Measurements from ENCODE around the gene NR4A1.

Gene NR4A1

DNA sequence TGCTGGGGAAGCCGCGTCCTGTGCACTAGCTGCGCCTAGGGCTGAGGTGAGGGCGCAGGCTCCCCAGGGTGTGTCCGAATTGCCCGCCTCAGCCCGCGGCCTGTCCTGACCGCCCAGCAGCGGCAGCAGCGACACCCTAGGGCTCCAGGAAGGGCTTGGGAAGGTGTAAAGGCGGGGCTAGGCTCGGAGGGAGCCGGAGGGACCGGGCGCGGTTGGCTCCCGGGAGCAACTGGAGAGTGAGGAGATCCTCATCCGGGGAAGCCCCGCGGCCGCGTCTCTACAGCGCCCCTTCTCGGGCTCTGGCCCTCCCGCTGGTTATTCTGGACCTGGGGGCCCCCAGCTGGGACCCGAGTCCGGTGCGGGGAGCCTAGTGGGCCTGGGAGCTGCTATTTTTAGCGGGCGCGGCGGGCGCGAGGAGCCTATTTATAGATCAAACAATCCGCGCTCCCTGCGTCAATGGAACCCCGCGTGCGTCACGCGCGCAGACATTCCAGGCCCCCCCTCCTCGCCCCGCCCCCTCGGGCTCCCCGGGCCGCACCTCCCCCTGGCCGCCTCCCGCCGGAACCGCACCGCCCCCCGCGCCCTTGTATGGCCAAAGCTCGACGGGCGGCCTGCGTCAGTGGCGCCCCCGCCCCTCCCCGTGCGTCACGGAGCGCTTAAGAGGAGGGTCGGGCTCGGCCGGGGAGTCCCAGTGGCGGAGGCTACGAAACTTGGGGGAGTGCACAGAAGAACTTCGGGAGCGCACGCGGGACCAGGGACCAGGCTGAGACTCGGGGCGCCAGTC is at the start of gene NR4A1:
Gene NR4A1, plus strand, starts transcription at position 685 of the 784 bp plus-strand sequence. CDS start 2,887 bp downstream, outside the sequence.
- in situ Hi-C loops (cut with HindIII; ENCODE audit: low pct_ligation_motif_present, low pct_unique_long_range_greater_than_20kb, low sequenced_read_pairs) = no loop called here
- peak; percentile 96 for DNase-seq

DNA sequence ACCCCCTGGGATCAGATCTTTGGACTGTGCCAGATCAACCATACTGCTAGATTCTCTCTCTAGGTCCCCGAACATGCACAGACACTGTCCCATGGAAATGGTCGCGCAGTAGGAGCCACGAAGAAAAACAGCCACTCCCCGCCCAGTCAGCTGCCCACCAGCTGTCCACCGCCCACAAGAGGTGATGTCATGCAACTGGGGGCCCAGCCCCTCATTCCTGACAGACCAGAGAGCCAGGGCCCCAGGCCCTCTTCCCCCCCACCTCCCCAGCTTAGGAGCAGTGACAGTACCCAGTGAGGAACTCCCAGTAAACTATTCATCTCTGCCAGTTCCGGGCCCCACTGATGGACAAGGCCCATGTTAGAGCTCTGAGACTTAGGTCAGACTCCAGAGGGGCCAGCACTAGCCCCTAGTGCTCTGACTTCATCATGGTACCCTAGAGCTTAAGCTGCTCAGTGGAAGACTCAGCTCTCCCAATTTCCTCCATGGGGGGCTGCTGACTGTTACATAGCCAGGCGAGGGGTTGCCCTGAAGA is 48.2 kb upstream of the NR4A1 start:
- in situ Hi-C loops (cut with HindIII; ENCODE audit: low pct_ligation_motif_present, low pct_unique_long_range_greater_than_20kb, low sequenced_read_pairs) = no loop called here
- no peak for DNase-seq

DNA sequence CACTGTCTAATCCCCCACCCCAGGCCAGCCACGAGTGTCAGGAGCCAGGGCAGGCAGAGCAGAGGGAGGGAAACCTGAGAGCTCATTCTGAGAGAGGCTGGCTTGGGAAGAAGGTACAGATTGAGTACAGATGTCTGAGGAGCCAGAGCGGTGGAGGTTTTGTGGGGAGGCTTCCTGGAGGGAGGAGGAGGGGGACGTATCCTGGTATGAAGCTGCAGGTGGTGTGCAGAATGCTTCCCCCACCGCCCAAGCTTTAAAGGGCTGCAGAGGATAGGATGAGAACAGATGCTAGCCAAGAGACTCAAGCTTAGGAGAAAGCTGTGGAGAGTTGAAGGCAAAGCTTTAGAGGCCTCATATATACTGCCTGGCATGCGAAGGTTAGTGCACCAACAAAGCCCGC is 47.7 kb upstream of the NR4A1 start:
- DNase-seq = no peak
- in situ Hi-C loops (cut with HindIII; ENCODE audit: low pct_ligation_motif_present, low pct_unique_long_range_greater_than_20kb, low sequenced_read_pairs) = no loop called here

DNA sequence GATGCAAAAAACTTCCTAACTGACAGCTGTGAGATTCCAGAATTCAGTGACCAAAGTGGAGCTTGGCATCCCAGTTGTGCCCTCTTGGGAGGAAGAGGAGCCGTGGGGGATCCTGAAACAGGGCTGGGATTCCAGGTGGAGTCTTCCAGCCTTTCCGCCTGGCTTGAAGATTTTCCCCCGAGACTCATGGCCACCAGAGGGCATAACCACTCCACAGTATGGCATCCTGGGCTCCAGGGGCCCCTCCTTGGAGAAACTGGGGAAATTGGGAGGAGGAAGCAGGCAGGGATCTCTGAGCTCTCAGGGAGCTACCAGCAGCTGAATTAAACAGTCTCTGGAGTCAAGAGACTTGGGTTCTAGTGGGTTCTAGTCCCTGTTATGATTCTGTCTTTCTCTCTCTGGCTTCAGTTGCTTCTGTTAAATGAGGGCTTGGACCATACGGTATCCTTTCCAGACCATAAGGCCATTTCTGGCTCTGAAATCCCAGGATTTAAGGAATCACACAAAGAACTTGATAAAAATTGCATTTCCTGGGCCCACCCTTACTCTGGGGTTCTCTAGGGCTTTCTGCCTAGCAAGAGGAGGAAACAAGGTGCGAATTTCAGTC is 47.1 kb upstream of the NR4A1 start:
- in situ Hi-C loops (cut with HindIII; ENCODE audit: low pct_ligation_motif_present, low pct_unique_long_range_greater_than_20kb, low sequenced_read_pairs) = no loop called here
- peak; percentile 82 for DNase-seq

DNA sequence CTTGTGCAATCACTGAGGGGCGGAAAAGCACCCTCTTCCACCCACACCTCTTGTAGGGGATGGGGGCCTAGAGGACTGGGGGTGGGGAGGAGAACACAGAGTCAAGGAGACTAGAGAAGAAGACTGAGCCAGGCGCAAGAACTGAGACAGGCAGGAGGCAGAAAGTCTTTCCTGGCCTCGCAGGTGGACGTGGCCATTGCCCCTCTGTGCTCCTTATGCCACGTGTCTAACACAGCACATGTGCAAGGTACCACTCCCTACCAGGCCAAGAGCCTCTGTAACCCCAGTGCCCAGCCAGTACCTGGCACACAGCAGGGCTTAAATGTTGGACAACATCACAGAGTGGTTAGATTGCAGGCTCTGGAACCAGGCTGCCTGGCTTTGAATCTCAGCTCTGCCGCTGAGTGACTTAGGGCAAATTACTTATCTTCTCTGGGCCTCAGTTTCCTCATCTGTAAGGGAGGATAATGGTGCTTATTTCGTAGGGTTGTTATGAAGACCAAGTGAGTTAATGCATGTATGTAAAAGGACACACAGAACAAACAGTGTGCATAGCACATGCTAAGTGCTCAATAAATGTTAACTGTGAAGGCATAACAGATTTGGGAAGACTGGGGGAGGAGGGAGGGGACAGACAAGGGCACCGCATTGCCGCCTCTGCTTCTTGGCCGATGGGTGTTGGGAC is 45.9 kb upstream of the NR4A1 start:
- in situ Hi-C loops (cut with HindIII; ENCODE audit: low pct_ligation_motif_present, low pct_unique_long_range_greater_than_20kb, low sequenced_read_pairs) = no loop called here
- no peak for DNase-seq

DNA sequence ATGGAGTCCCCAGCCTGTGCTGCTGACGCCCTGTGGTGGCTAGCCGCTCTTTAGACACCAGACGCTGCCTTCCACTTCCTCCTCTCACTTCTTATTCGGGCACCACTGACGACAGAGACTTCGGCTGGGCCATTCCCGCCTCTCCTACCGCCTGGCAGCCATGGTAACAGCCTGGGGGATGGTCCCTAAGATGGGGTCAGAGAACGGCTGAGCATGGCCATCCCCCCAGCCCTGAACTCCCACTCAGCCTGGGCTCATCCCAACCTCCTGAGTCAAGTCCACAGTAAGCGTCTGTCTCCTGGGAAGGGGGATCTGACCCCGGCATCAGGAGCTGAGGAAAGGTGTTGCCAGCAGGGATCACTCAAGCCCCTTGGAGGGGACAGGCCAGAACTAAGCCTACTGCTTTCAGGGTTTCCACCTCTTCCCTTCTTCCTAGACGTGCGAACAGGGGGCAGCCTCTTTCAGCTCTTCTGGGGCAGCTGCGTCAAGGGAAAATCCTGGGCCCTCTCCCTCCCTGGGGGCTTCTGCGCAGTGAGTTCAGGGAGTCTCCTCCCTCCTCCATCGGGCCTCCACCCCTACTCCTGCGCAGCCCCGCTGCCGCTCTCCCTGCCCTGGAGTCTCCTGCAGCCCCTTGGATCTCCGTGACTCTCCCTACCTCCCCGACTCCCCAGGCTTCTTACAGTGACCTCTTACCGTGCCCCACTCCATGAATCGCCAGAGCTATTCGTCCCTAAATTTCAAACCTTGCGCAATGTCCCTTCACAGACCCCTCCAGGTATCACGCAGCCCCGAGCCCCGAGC is 45.1 kb upstream of the NR4A1 start:
- DNase-seq = no peak

DNA sequence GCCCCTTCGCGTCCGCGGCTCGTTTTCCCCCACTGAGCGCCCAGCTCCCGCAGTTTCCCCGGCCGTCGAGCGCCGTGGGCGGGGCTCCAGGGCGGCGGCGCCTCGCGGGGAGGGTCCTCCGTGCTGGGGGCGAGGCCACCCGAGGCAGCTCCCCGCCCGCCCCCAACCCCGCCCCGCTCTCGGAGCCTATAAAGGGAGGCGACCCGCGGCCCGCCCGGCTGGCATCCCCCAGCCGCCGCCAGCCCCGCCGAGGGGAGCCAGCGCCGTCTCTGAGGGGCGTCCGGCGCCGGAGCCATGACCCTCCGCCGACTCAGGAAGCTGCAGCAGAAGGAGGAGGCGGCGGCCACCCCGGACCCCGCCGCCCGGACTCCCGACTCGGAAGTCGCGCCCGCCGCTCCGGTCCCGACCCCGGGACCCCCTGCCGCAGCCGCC is 44.5 kb upstream of the NR4A1 start, which contains the start of gene TAMALIN:
Gene TAMALIN, plus strand, starts transcription at position 221 of the 432 bp plus-strand sequence. Its CDS starts 74 bp downstream, at position 295.
- in situ Hi-C loops (cut with HindIII; ENCODE audit: low pct_ligation_motif_present, low pct_unique_long_range_greater_than_20kb, low sequenced_read_pairs) = no loop called here
- peak; percentile 62 for DNase-seq

More for the DNA sequence above, 45.1 kb upstream of the NR4A1 start:
- in situ Hi-C loops (cut with HindIII; ENCODE audit: low pct_ligation_motif_present, low pct_unique_long_range_greater_than_20kb, low sequenced_read_pairs) = no loop called here

DNA sequence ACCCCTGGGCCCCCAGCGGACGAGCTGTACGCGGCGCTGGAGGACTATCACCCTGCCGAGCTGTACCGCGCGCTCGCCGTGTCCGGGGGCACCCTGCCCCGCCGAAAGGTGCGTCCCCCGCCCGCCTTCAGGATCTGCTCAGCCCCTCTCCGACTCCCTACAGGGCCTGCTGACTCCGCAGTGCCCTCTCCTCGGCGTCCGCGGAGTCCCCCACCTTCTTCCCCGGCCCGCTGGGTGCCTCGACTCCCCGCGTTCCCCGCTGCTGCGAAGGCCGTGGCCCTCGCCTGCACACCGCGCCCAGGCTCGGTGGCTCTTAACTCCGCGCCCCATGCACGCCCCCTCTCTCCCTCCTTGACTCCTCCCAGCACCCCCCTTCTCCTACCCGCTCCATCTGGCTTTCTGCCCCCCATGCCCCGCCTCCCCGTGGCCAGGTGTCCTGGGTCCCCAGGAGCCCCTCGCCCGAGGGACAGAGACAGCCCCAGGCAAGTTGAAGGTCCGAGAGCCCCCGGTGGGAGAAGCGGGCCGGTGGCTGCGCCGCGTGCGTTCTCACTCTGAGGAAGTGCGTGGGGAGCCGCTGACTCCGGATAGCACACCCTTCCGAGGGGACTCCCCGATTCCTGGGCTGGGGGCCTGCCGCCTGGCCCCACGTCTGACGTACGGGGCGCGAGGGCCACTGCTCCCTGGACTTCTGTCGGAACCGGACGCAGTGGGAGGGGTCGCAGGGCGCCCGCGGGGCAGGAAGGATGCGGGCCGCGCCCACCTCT is 43.9 kb upstream of the NR4A1 start:
- in situ Hi-C loops (cut with HindIII; ENCODE audit: low pct_ligation_motif_present, low pct_unique_long_range_greater_than_20kb, low sequenced_read_pairs) = no loop called here
- no peak for DNase-seq

DNA sequence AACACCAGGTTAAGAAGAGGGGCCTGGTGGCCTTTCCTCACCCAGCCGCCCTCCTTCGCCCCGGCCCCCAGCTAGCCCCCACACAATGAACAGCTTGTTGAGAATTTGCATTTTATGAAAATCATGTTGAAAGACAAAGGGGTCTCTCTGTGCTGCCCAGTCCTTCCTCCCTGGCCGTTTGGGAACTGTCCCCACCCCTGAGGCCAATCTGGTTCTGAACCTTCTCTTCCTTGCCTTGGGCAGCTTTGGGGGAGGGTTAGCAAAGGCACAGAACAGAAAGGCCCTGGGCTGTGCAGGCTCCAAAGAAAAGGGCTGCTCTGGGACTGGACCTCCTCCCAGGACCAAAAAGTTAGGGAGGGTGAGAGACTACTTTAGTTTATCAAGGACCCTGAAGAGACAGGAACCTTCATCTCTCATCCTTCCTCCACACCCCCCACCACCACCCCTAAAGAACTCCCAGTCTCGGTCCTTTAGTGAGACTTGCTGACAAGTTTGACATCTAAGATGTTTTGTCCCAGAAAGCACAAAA is 43.2 kb upstream of the NR4A1 start:
- in situ Hi-C loops (cut with HindIII; ENCODE audit: low pct_ligation_motif_present, low pct_unique_long_range_greater_than_20kb, low sequenced_read_pairs) = no loop called here
- no peak for DNase-seq

DNA sequence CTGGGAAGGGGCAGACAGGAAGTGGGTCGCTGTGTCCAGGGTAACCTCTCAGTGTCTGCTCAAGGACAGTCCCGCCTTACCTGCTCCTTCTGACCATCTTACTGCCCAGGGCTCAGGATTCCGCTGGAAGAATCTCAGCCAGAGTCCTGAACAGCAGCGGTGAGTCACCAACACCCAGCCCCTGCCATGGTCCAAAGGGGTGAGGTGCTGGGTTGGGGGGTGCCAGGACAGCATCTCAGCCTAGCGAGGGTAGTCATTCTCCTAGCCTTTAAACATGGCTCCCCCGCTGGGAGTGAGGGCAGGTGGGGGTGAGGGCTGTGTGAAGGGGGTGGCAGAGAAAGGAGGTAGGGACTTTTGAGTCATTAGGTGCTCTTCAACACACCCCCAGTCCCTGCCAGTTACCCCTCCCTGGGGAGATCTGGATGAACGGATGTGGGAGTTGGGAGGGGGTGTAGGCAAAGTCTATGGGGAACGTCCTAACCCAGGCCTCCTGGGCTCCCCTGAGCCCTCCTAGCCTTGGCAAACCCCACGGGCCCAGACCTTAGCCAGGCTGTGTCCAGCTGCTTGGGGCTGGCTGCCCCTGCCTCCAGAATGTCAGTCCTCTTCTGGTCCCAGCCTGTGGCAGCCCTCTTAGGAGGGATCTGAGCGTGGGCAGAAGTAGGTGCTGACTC is 42.0 kb upstream of the NR4A1 start:
- DNase-seq = no peak
- in situ Hi-C loops (cut with HindIII; ENCODE audit: low pct_ligation_motif_present, low pct_unique_long_range_greater_than_20kb, low sequenced_read_pairs) = no loop called here

DNA sequence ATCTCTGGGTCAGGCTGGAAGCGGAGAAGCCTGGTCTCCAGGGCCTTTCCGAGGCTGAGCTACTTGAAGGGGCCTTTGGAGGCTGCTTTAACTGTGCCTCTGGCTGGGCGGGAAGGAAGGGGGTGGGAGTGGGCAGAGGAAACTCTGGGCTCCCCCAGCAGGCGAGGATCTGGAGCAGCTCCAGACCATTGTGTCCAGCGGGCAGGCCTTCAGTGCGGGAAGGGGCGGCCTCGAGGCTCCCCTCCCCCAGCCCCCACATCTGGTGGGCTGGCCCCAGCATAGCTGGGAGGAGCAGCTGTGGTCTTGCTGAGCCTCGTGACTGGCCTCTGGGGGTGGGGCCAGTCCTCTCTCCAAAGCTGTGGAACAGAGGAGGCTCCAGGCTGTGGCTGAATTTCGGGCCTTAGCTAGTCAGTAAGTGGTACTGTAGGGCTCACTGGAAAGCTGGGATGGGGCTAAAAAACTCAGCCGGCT is 41.1 kb upstream of the NR4A1 start:
- in situ Hi-C loops (cut with HindIII; ENCODE audit: low pct_ligation_motif_present, low pct_unique_long_range_greater_than_20kb, low sequenced_read_pairs) = no loop called here
- DNase-seq = no peak

DNA sequence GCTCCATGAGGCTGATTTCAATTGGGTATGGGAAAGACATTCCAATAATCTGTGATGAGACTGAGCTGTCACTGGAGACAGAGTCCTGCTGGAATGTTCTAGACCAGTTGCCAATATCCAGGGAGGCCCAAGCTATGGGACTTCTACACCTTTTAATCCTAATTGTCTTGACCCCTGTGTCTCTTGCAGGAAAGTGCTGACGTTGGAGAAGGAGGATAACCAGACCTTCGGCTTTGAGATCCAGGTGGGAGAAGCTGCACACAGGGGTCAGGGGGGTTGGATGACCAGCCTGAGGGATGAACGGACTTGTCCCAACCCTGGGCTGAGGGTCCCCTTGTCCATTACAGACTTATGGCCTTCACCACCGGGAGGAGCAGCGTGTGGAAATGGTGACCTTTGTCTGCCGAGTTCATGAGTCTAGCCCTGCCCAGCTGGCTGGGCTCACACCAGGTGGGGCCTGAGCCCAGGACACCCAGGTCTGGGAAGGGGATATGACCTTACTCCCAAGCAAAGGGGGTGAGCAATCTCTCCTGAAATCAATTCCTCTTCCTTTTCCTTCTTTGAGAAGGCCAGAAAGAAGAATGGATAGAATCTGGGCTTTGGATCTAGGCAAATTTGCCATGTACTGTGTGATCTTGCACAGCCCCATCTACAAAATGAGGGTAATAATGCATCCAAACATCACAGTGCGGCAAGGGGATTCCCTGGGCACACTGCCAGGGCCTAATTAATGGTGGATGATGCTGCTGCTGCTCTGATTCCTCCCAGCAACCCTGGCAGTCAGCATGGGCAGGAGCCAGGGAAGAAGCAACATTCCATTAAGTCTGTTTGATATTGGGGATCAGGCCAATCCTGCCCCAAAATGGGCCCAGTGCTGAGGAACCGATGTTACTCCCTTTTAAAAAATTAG is 40.3 kb upstream of the NR4A1 start:
- DNase-seq = no peak
- in situ Hi-C loops (cut with HindIII; ENCODE audit: low pct_ligation_motif_present, low pct_unique_long_range_greater_than_20kb, low sequenced_read_pairs) = no loop called here

DNA sequence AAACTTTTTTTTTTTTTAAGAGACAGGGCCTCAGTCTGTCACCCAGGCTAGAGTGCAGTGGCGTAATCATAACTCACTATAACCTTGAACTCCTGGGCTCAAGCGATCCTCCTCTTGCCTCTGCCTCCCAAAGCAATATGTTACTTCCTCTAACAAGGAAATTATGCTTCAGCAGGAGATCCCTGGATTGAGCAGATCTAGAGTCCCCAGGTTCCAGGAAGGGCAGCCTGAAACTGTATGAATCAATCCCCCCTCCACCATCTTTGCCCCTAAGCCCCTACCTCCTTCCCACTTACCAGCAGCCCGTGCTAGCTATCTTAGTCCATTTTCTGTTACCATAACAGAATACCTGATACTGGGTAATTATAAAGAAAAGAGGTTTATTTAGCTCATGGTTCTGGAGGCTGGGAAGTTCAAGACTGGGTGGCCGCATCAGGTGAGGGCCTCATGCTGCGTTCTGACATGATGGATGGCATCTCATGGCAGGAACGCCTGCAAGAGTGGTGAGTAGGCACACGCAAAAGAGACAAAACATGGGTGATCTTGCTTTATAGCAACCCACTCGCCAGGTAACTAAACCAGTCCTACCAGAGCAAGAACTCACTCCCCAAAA is 39.5 kb upstream of the NR4A1 start:
- DNase-seq = no peak

DNA sequence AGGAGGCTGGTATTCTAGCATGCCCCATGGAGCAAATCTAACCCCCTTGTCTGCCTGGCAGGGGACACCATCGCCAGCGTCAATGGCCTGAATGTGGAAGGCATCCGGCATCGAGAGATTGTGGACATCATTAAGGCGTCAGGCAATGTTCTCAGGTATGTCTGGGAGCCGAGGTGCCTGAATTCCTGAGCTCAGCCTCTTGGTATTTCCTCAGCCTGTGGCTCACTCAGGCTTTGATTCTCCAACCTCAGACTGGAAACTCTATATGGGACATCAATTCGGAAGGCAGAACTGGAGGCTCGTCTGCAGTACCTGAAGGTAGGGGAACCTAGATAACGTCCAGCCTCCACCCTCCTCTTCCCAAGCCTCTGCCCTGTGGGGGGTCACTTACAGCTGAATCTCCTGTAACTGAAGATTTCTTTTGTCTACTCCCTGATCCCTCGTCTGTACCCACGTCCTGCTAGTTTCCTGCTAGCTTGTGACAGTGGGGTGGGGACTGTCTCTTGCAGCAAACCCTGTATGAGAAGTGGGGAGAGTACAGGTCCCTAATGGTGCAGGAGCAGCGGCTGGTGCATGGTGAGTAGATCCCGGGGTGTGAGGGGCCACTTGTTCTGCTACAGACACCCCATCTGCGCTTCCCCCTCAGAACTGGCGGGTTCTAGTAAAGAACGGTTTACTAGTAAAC is 37.5 kb upstream of the NR4A1 start:
- DNase-seq = no peak
- in situ Hi-C loops (cut with HindIII; ENCODE audit: low pct_ligation_motif_present, low pct_unique_long_range_greater_than_20kb, low sequenced_read_pairs) = no loop called here

More for the DNA sequence above, 39.5 kb upstream of the NR4A1 start:
- in situ Hi-C loops (cut with HindIII; ENCODE audit: low pct_ligation_motif_present, low pct_unique_long_range_greater_than_20kb, low sequenced_read_pairs) = no loop called here
